HCT116 (cell line): ENCODE measurements around the gene ADIPOR2. TPM values are rescaled to one million over a fixed set of nuclear protein-coding genes. Genes with fewer than 3 reads are reported as not detected.

ENCODE experiments used
- ATAC-seq: fragments of 200-7000 bp; cut with Tn5 transposase; 2 replicates; pipeline ENCODE4 v1.9.1; 2020; ENCODE audit warnings: mild to moderate bottlenecking, moderate library complexity
- BruUV-seq: library from RNA; stranded (reverse); fragments of 400-500 nt; replicated peaks from 2 replicates; lab custom pipeline; 2021; lab: Mats Ljungman, UMichigan
- CTCF ChIA-PET: fragments of 300-600 bp; sonication (Branson Sonifier 250); formaldehyde crosslinking; loops from one replicate; lab custom pipeline; 2021; ENCODE audit warnings: antibody characterized with exemption; lab: Charles Lee
- POLR2A ChIA-PET: fragments of 300-600, 350-600 bp; sonication (Branson Sonifier 250); formaldehyde crosslinking; loops from one replicate; lab custom pipeline; 2021; ENCODE audit warnings: antibody characterized with exemption; lab: Charles Lee
- RAD21 ChIA-PET, 2 experiments: fragments of 300-600 bp; sonication (Branson Sonifier 250); formaldehyde crosslinking; loops; one replicate each; lab custom pipeline; 2023; ENCODE audit warnings: low total read pairs in 2 of 2; ENCODE audit not compliant: uncharacterized antibody in 2 of 2, unreplicated experiment in 2 of 2, low non-redundant PET in 1 of 2; lab: Charles Lee
- DNase-seq: peaks from one replicate; pipeline ENCODE4 v3.0.0-alpha.2; 2010; ENCODE audit warnings: low read depth, low spot score
- H2AFZ ChIP-seq: fragments of 200-600 bp; shearing (Covaris generic), sonication (generic); 2 replicates; pipeline ENCODE4 v1.6.1; 2017; ENCODE audit warnings: low read depth, mixed run types, mixed read lengths, antibody characterized with exemption, low read length; ENCODE audit not compliant: poor library complexity, severe bottlenecking
- H3K27ac ChIP-seq: 2 replicates; pipeline ENCODE4 v1.5.1; 2012; ENCODE audit warnings: low read depth, low read length
- H3K27me3 ChIP-seq: fragments of 200-600 bp; sonication (generic); 2 replicates; pipeline ENCODE4 v1.6.1; 2016; ENCODE audit warnings: mixed run types, low read length, mixed read lengths; ENCODE audit not compliant: insufficient read depth
- H3K36me3 ChIP-seq, 2 experiments: fragments of 200-500 bp in 1 of 2; fragments of 200-600 bp in 1 of 2; sonication (Bioruptor generic) in 1 of 2; sonication (generic) in 1 of 2; 2 replicates each; pipeline versions ENCODE4 v1.5.1 to v1.6.1; 2014 to 2016; ENCODE audit warnings: low read length in 2 of 2, inconsistent platforms in 1 of 2, mixed read lengths in 1 of 2, mixed run types in 1 of 2; ENCODE audit not compliant: insufficient read depth in 2 of 2, control insufficient read depth in 1 of 2
- H3K4me1 ChIP-seq, 2 experiments: fragments of 200-600 bp in 1 of 2; sonication (generic) in 1 of 2; 2 replicates each; pipeline versions ENCODE4 v1.5.1 to v1.6.1; 2012 to 2017; ENCODE audit warnings: low read length in 2 of 2, inconsistent platforms in 1 of 2, mild to moderate bottlenecking in 1 of 2, mixed read lengths in 1 of 2, mixed run types in 1 of 2, moderate library complexity in 1 of 2; ENCODE audit not compliant: insufficient read depth in 2 of 2, control insufficient read depth in 1 of 2
- H3K4me2 ChIP-seq: fragments of 200-600 bp; sonication (generic); 2 replicates; pipeline ENCODE4 v1.6.1; 2017; ENCODE audit warnings: mixed run types, low read length, mixed read lengths
- H3K4me3 ChIP-seq, 2 experiments: fragments of 200-600 bp in 1 of 2; sonication (generic) in 1 of 2; replicated peaks in 1 of 2; 2 replicates each; pipeline ENCODE4 v1.5.1; 2011 to 2016; ENCODE audit warnings: low read length in 2 of 2, control low read depth in 1 of 2, low read depth in 1 of 2, mild to moderate bottlenecking in 1 of 2, mixed read lengths in 1 of 2, mixed run types in 1 of 2
- H3K79me2 ChIP-seq: fragments of 200-600 bp; sonication (generic); 2 replicates; pipeline ENCODE4 v1.6.1; 2017; ENCODE audit warnings: mild to moderate bottlenecking, mixed run types, low read length, moderate library complexity, mixed read lengths; ENCODE audit not compliant: insufficient read depth
- H3K9ac ChIP-seq: fragments of 200-600 bp; sonication (generic); 2 replicates; pipeline ENCODE4 v1.6.1; 2016; ENCODE audit warnings: low read length, mixed read lengths
- H3K9me2 ChIP-seq: fragments of 200-600 bp; sonication (generic), shearing (Covaris generic); 2 replicates; pipeline ENCODE4 v1.6.1; 2017; ENCODE audit warnings: mixed run types, mild to moderate bottlenecking, moderate library complexity; ENCODE audit not compliant: insufficient read depth
- H3K9me3 ChIP-seq, 2 experiments: fragments of 200-500 bp in 1 of 2; fragments of 200-600 bp in 1 of 2; sonication (Bioruptor generic) in 1 of 2; sonication (generic) in 1 of 2; 2 replicates each; pipeline ENCODE4 v1.6.1; 2014 to 2017; ENCODE audit warnings: low read length in 2 of 2, mixed read lengths in 2 of 2, inconsistent platforms in 1 of 2, low read depth in 1 of 2, mild to moderate bottlenecking in 1 of 2, mixed run types in 1 of 2, moderate library complexity in 1 of 2; ENCODE audit not compliant: control insufficient read depth in 1 of 2, insufficient read depth in 1 of 2
- H4K20me1 ChIP-seq: fragments of 200-600 bp; sonication (generic), shearing (Covaris generic); 2 replicates; pipeline ENCODE4 v1.6.1; 2017; ENCODE audit warnings: mixed run types, mild to moderate bottlenecking, moderate library complexity; ENCODE audit not compliant: insufficient read depth
- EGR1 ChIP-seq: IDR thresholded peaks from 2 replicates; pipeline ENCODE4 v1.6.1; 2012; ENCODE audit warnings: low read depth
- EZH2 ChIP-seq: fragments of 200-600 bp; sonication (generic); IDR thresholded peaks from 2 replicates; pipeline ENCODE4 v1.6.1; 2017; ENCODE audit warnings: antibody characterized with exemption, mixed run types
- RAD21 ChIP-seq: IDR thresholded peaks from 2 replicates; pipeline ENCODE4 v1.6.1; 2012; ENCODE audit warnings: low read depth, mild to moderate bottlenecking
- REST ChIP-seq: IDR thresholded peaks from 2 replicates; pipeline ENCODE4 v1.6.1; 2012; ENCODE audit warnings: low read depth
- ZBTB33 ChIP-seq: IDR thresholded peaks from 2 replicates; pipeline ENCODE4 v1.6.1; 2011; ENCODE audit warnings: mild to moderate bottlenecking, low read length, moderate library complexity; ENCODE audit not compliant: insufficient replicate concordance; ENCODE audit errors: extremely low read depth
- intact Hi-C: fragments of 100-400 bp; cut with micrococcal nuclease; formaldehyde crosslinking; loops from 2 replicates; pipeline ENCODE4 v1.10.0; 2022
- total RNA-seq: library from RNA; stranded (reverse); gene quantifications from one replicate; pipeline ENCODE4 v1.2.1, GENCODE V29; 2021; ENCODE audit not compliant: unreplicated experiment

ADIPOR2 gene
- total RNA-seq, 1 experiment from 2014 or later, result 69.9 TPM

- RAD21 ChIA-PET, result no interaction called here
These were observed 129.5 kb downstream of the ADIPOR2 start, which contains the start of gene LRTM2 for GRCh38 chr12:1820191-1820895. TSS of gene LRTM2 (plus strand) at chr12:1820565. CDS start at chr12:1828149, 7,584 bp downstream.

More at GRCh38 chr12:1820191-1820895, 129.5 kb downstream of the ADIPOR2 start, which contains the start of gene LRTM2:
- no peak for ATAC-seq
- Histone ChIP-seq H2AFZ (no peak within 1 kb of the TSS), H3K9me3 (no peaks in the 10 kb centered on the region), H3K4me1 (no peaks in the 10 kb centered on the region), H4K20me1 (no peaks in the 10 kb centered on the region), H3K4me3 (no peak within 1 kb of the TSS), H3K36me3 (no peaks in the 10 kb centered on the region), H3K9me2 (no peaks in the 10 kb centered on the region), H3K79me2 (no peaks in the 10 kb centered on the region), H3K27me3 (peaks cover 6% of the 10 kb centered on the region; the same call in 1 of the 2 replicates), H3K4me2 (no peak within 1 kb of the TSS), H3K9ac (no peak within 1 kb of the TSS)
- no peak for DNase-seq
- intact Hi-C loops, result no loop called here
- no TSS peak for BruUV-seq
- CTCF ChIA-PET, result no interaction called here
- POLR2A ChIA-PET, result no interaction called here
- TF ChIP-seq EGR1 (no peak), ZBTB33 (no peak), RAD21 (no peak), REST (no peak), EZH2 (no peak)
- TF ChIP-seq, all 23 proteins: peak for 0
- no peak within 1 kb of the TSS for H3K27ac ChIP-seq
